GM19467 (cell line): ENCODE results near the gene AP4E1.
"Not testable (repeated sequence)": the region's sequence is repeated elsewhere in the genome, so short reads cannot be mapped to it uniquely, and the experiment has no call there.

Experiments used
- ATAC-seq: cut with Tn5 transposase; IDR thresholded peaks from one replicate; pipeline ENCODE4 v1.9.1; 2021; ENCODE audit warnings: mild to moderate bottlenecking, moderate library complexity; ENCODE audit not compliant: unreplicated experiment

The AP4E1 gene

DNA sequence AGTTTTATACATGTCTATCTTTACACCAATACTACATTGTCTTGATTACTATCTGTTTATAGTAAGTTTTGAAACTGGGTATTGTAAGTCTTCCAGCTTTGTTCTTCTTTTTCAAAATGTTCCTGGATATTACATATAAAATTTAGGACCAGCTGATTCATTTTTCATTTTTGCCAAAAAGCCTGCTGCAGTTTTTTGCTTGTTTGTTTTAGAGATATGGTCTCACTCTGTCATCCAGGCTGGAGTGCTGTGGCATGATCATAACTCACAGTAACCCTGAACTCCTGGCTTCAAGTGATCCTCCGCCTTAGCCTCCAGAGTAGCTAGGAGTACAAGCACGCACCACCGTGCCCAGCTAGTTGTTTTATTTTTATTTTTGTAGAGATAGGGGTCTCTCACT lies 20.4 kb upstream of the AP4E1 start:
- ATAC-seq: no peak

DNA sequence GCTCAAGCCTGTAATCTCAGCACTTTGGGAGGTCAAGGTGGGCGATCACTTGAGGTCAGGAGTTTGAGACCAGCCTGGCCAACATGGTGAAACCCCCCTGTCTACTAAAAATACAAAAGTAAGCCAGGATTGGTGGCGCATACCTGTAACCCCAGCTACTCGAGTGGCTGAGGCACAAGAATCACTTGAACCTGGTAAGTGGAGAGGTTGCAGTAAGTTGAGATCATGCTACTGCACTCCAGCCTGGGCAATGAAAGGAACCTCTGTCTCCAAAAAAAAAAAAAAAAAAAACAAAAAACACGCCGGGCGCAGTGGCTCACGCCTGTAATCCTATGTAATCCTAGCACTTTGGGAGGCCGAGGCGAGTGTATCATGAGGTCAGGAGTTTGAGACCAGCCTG lies 18.9 kb upstream of the AP4E1 start:
- ATAC-seq: no peak

GRCh38 chr15:50890751-50891150 lies 17.7 kb upstream of the AP4E1 start:
- no peak for ATAC-seq

- ATAC-seq: no peak
Observed at GRCh38 chr15:50891159-50891558, 17.3 kb upstream of the AP4E1 start.

GRCh38 chr15:50893976-50894375 lies 14.5 kb upstream of the AP4E1 start:
- ATAC-seq: no peak

DNA sequence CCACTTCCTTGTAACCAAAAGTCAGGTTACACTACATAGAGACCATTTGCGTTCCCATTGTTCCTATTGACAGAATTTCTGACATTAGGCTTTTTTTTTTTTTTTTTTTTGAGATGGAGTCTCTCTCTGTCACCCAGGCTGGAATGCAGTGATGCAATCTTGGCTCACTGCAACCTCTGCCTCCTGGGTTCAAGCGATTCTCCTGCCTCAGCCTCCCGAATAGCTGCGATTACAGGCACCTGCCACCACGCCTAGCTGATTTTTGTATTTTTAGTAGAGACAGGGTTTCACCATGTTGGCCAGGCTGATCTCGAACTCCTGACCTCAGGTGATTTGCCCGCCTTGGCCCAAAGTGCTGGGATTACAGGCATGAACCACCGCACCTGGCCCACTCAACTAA lies 7.1 kb upstream of the AP4E1 start:
- ATAC-seq: not testable (repeated sequence)

DNA sequence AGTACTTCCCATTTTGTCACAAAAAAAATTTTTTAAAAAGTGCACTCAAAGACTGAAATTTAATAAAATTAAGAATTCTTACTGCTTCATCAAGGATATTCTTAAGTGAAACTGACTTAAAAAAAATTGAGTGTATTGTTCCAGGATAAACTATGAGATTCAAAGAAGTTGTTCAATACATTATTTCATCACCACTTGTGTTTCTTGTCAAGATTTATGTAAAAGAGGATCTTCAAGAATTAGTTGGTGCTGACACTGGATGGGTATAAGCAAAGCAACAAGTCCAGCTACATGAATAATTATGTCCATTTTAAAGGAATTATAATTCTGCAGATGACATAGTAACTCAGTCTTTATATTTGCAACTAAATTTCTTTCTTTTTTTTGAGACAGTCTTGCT lies 4.3 kb upstream of the AP4E1 start:
- no peak for ATAC-seq

DNA sequence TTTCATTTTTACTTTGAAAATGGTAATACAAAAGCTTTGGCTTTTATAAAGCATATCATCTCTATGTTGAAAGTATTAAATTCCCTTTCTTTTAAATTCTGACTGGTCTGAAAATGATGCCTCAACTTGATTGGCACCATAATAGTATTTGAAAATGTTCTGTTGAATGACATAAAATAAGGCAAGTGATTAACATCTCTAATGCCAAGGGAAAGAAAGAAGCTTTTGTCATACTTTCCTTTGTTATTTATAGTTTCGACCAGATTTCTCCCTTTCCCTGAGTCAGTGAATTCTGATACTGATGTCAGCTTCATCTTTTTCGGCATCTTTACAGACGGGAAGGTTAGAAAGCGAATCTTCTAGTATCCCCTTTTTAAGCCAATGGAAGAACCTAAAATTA lies 3.4 kb upstream of the AP4E1 start:
- no peak for ATAC-seq

DNA sequence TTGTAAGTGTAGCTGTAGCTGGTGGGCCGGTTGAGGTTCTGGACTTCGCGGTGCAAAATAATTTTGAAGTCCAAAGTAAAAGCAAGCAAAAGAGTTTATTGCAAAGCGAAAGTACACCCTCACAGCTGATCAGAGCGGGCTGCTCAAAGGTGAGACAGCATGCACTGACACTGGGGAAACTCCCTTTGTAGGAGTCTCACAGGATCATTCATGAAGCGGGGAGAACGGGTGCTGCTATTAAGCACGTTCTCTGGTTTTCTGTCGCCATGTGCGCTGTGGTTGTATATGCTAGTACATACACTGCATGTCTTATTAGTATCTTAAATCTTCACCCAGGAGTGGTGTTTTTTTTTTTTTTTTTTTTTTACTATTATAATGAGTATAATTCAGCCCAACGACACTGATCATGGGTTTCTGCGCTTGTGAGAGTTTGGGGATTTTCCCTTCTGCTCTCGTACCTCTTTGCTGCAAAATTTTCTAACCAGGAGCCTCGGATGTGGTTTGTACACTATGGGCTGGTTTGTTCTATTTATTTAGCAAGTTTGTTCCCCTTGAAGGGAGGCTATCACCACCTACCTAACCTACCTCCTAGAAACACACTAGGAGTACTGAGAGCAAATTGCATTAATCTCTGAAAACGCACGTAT lies 1.4 kb upstream of the AP4E1 start:
- ATAC-seq: peak; percentile 47

DNA sequence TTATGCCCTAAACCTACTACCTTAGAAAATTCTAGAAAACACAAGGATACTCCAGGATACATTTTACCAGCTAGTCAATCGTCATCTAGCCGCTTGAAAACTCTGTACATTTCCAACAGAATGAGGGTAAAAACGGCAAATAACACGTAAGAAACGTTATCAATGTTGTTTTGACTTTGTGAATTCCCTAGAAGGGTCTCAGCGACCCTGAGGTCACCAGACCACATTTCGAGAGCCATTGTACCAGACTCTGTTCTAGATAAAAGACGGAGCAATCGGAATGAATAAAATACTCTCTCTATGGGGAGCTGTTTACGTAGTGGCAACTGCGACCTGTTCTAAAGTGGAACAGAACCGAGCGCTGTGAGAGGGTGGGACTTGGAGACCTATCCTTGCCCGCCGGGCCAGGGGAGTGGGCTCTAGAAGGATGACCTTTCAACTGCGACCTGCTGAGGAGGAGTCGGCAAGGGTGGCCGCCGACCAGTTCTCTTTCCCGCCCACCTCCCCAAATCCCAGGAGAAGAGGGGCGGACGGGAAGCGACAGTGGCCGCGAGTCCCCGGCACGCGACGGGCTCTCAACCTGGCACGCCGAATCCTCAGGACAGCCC lies 778 bp upstream of the AP4E1 start:
- ATAC-seq: peak; percentile 12

DNA sequence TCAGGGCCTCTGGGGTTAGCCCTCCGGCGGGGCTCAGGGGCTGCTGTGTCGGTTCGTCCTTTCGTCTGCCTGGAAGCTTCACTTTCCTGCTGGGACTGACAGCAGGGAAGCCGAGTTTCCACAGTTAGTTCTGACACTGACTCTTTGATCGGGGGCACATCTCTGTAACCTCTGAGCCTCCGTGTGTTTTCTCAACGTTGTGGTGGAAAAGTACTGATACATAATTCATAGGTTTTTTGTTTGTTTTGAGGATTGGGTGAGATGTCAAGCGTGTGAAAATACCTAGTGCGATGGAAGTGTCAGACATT lies 481 bp downstream of the AP4E1 start:
- ATAC-seq: no peak

GRCh38 chr15:50910426-50910795 lies 1.9 kb downstream of the AP4E1 start:
- not testable (repeated sequence) for ATAC-seq

- ATAC-seq: no peak
Observed at GRCh38 chr15:50911001-50911400, 2.5 kb downstream of the AP4E1 start.

GRCh38 chr15:50911621-50912020 lies 3.1 kb downstream of the AP4E1 start:
- no peak for ATAC-seq

GRCh38 chr15:50916400-50916799 lies 7.9 kb downstream of the AP4E1 start:
- no peak for ATAC-seq

DNA sequence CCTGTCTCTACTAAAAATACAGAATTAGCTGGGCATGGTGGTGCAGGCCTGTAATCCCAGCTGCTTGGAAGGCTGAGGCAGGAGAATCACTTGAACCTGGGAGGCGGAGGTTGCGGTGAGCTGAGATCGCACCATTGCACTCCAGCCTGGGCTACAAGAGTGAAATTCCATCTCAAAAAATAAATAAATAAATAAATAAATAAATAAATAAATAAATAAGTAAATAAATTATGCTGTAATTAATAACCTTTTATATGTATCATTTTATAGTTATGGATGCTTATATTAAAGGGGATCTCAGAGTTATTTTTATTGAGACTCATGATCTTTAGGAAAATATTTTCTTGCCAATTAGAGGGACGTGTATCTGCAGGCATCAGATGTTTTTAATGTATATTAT lies 10.9 kb downstream of the AP4E1 start:
- ATAC-seq: not testable (repeated sequence)

GRCh38 chr15:50925281-50925680 lies 16.8 kb downstream of the AP4E1 start:
- no peak for ATAC-seq

DNA sequence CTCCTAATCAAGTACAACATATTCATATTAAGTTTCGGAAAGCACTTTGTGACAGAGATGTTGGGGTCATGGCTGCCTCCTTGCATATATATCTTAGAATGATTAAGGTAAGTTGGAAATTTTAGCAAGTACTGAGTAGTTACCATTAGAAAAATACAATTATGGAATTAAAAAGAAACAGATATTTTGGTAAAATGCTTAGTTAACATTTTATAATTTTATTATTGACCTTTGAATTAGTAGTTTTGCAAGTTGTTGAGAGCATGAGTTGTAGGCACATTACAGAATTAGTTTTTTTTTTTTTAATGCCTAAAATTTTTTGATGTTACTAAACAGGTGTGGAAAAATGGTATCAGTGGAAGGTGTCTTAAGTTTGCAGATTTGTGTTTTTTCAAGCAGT lies 20.6 kb downstream of the AP4E1 start:
- no peak for ATAC-seq

- no peak for ATAC-seq
Observed at GRCh38 chr15:50930792-50931191, 22.3 kb downstream of the AP4E1 start.

DNA sequence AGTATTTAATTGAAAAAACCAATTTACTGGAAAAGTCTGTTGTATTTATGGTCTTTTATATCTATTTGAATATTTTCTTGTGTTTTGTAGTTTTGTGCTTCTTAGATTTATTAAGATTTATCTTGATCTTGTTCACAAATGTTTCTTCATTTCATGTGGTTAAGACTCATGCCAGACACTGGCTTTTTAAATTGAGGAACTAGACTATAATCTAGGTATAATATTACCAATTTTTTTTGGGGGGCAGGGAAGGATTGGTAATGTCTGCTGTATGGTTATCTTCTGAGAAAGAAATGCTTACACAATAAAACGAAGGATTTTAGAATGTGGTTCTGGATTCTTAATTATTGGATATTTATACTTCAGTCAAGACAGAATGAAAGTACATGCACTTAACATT lies 24.9 kb downstream of the AP4E1 start:
- no peak for ATAC-seq

GRCh38 chr15:50938525-50938924 lies 30.0 kb downstream of the AP4E1 start:
- no peak for ATAC-seq

DNA sequence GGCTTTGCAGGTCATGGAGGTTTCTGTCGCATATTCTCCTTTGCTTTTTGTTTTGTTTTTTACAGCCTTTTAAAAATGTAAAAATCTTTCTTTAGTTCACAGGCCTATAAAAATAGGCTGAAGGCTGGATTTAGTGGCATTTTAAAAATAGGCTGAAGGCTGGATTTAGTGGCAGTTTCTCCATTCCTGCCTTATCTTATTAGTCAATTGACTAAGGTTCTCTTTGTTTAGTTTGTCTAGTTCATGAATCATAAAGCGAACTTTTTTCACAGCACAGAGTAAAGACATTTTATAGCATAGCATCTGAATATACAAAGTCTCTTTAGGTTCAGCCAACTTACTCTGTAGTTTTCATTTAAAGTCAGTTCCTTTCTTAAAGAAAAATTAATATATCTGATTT lies 31.4 kb downstream of the AP4E1 start:
- no peak for ATAC-seq

GRCh38 chr15:50940506-50940905 lies 32.0 kb downstream of the AP4E1 start:
- ATAC-seq: no peak
